Fibroblast of the aortic adventitia (primary cell): ENCODE measurements around the gene LSS. TPM values are rescaled to one million over a fixed set of nuclear protein-coding genes. Genes with fewer than 3 reads are reported as not detected.

Source experiments
- DNase-seq: peaks from one replicate; pipeline ENCODE4 v3.0.0-alpha.2; 2010; ENCODE audit warnings: low read depth
- H3K4me3 ChIP-seq: 2 replicates; pipeline ENCODE4 v1.5.1; 2011; ENCODE audit warnings: low read depth, mild to moderate bottlenecking, control low read depth, low read length, moderate library complexity
- CTCF ChIP-seq: IDR thresholded peaks from 2 replicates; pipeline ENCODE4 v1.5.1; 2011; ENCODE audit warnings: mild to moderate bottlenecking, low read length, control low read depth, inconsistent platforms; ENCODE audit not compliant: insufficient read depth
- total RNA-seq: library from RNA; depleted of rRNA; stranded (reverse); fragments of >200 nt; gene quantifications from 2 replicates; pipeline ENCODE4 v1.2.3, GENCODE V29; 2012; ENCODE audit warnings: low replicate concordance

Gene LSS
- total RNA-seq, 1 donor = 67.2 TPM

GRCh38 chr21:46163380-46163779, 65.2 kb downstream of the LSS start:
- H3K4me3 ChIP-seq = no peak overlapping the region
- TF ChIP-seq CTCF = no peak
- DNase-seq = peak; percentile 61

GRCh38 chr21:46161633-46162592, 66.7 kb downstream of the LSS start:
- no peak overlapping the region for H3K4me3 ChIP-seq
- DNase-seq = no peak
- TF ChIP-seq CTCF = no peak

- no peak for TF ChIP-seq CTCF
- no peak for DNase-seq
- no peak overlapping the region for H3K4me3 ChIP-seq
These were observed 67.5 kb downstream of the LSS start for GRCh38 chr21:46160907-46161632.

GRCh38 chr21:46160657-46160906, 68.0 kb downstream of the LSS start:
- DNase-seq = no peak
- TF ChIP-seq CTCF = no peak
- no peak overlapping the region for H3K4me3 ChIP-seq

DNA sequence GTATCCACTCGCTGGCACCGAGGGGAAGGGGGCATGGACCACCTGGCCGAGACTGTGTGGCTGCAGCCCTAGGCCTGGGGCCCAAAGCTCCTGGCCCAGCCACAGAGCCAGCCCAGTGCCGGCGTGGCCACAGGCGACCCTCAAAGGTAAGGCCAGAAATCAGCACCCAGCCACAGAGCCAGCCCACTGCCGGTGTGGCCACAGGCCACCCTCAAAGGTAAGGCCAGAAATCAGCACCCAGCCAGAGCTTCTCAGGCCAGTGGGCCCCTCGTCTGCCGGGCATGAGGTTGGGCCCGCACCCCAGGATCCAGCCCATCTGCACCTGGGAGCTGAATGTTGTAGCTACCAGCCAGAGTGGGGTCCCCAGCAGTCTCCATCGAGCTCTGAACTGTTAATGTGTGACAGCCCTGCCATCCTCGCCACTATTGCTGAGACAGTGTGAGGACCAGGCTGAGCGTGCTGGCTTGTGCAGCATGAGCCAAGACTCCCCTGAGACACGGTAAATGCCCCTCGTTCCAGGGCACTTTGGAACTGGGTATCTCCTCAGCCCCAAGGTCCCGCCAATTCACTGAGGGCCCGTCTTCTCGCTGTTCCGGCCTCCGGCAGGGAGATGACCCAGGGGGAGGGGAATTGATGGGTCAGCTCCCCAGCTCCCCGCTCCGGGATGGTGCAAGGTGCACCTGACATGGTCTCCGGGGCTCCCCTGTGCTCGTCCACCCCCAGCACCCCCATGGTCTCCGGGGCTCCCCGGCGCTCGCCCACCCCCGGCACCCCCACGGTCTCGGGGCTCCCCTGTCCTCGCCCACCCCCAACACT, 68.5 kb downstream of the LSS start:
- H3K4me3 ChIP-seq = no peak overlapping the region
- no peak for TF ChIP-seq CTCF
- DNase-seq = no peak

DNA sequence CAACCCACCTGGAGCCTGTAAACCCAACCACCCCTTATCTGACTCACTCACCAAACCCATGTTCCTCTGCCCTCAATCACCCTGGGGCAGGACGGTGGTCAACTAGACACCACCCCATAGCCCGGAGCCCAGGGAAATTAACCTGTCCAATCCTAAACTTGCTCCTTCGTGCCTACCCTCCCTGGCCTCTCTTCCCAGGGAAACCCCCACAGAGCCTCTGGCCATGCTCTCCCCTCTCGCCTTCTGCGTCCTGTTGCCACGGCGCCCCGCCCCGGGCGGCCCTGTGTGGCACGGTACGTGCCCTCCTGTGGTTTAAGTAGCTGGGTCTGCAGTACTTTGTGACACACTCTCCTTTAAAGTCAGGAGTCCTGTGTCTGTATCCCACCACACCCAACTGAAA, 69.2 kb downstream of the LSS start:
- TF ChIP-seq CTCF = no peak
- DNase-seq = no peak
- no peak overlapping the region for H3K4me3 ChIP-seq
